ENCODE measurements around the gene RB1. TPM values are rescaled to one million over a fixed set of nuclear protein-coding genes. Genes with fewer than 3 reads are reported as not detected.

RB1 gene
- total and polyA plus RNA-seq, 4 donors, result 10.0 to 69.9 (median 26.1) TPM

- Histone ChIP-seq H3K27me3 (ENCODE audit: control insufficient read depth in 3 of 3, insufficient read depth in 3 of 3, low read length in 2 of 3) (peaks cover 0 to 12% (median 0%) of the 10 kb centered on the region in 3 donors), H3K9me3 (ENCODE audit: control insufficient read depth in 4 of 4, insufficient read depth in 3 of 4, low read length in 3 of 4) (peaks cover 0 to 6% (median 2%) of the 10 kb centered on the region in 4 donors), H3K9ac (ENCODE audit: insufficient read depth in 1 of 2, low read length in 2 of 2) (no peak overlapping the region), H3K27ac (ENCODE audit: low read depth in 1 of 2, low read length in 1 of 2) (no peak overlapping the region), H3K4me1 (ENCODE audit: control insufficient read depth in 5 of 5, insufficient read depth in 5 of 5, low read length in 5 of 5) (peaks cover 0 to 11% (median 0%) of the 10 kb centered on the region in 5 donors), H3K36me3 (ENCODE audit: control insufficient read depth in 4 of 4, insufficient read depth in 4 of 4, low read length in 4 of 4) (peaks cover 0 to 23% (median 9%) of the 10 kb centered on the region in 4 donors), H3K4me3 (no peak overlapping the region)
- TF ChIP-seq, protein P1, sequence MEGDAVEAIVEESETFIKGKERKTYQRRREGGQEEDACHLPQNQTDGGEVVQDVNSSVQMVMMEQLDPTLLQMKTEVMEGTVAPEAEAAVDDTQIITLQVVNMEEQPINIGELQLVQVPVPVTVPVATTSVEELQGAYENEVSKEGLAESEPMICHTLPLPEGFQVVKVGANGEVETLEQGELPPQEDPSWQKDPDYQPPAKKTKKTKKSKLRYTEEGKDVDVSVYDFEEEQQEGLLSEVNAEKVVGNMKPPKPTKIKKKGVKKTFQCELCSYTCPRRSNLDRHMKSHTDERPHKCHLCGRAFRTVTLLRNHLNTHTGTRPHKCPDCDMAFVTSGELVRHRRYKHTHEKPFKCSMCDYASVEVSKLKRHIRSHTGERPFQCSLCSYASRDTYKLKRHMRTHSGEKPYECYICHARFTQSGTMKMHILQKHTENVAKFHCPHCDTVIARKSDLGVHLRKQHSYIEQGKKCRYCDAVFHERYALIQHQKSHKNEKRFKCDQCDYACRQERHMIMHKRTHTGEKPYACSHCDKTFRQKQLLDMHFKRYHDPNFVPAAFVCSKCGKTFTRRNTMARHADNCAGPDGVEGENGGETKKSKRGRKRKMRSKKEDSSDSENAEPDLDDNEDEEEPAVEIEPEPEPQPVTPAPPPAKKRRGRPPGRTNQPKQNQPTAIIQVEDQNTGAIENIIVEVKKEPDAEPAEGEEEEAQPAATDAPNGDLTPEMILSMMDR (IDR thresholded peaks at IDR 0.05; ENCODE audit: control extremely low read depth, extremely low read depth), result no peak
- 66 to 72% methylated on average over 47 of the region's 47 CpGs for WGBS, 2 donors
- DNase-seq (peak; percentile 50 to 58 (median 57)), ATAC-seq (ENCODE audit: insufficient read depth, low FRiP score) (peak; percentile 38)
Observed at GRCh38 chr13:48318821-48319511, 15.4 kb downstream of the RB1 start.

DNA sequence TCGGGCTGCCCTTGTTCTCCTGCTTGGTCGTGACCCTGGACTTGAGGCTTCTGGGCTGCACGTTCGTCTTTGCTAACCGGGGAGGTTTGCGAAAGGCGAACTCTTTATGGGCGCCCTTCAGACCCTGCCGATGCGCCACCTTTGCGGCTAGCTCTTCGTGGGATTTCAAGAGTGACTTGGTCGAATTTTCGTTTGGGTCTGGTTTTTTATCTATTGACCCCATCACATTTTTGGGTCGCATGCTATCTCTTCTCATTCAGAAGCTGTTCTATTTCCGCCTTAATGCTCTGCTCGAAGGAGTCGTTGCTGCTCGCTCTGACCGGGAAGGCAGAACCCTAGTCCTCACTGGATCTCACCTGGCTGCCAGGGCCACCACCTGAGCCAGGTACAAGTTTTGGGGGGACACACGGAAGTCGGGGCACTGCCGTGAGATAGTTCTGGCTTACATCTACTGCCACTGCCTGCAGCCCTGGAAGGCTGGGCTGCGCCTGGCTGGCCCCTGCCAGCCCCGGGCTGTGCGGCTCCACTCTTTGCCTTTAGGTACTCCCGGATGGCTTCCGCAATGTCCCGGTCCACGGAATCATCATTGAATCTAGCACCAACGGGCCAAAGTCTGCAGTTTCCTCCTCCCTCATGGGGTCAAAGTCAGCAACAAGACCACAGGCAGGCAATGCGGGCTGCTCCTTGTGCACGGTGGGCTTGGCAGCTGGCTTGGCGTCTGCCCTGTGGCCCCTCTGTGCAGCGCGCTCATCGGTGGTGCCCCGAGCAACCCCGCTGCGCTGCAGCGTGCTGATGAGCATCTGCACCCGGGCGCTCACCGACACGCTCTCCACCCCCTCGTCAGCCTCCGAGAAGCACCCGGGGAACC, 16.2 kb downstream of the RB1 start:
- H3K27ac ChIP-seq (ENCODE audit: low read depth in 1 of 2, low read length in 1 of 2), result no peak overlapping the region
- H3K27me3 ChIP-seq (ENCODE audit: control insufficient read depth in 3 of 3, insufficient read depth in 3 of 3, low read length in 2 of 3), result peaks cover 0 to 12% (median 0%) of the 10 kb centered on the region in 3 donors
- no peak overlapping the region for H3K9ac ChIP-seq (ENCODE audit: insufficient read depth in 1 of 2, low read length in 2 of 2)
- H3K36me3 ChIP-seq (ENCODE audit: control insufficient read depth in 4 of 4, insufficient read depth in 4 of 4, low read length in 4 of 4), result peaks cover 0 to 23% (median 9%) of the 10 kb centered on the region in 4 donors
- ATAC-seq (ENCODE audit: insufficient read depth, low FRiP score), result no peak
- H3K9me3 ChIP-seq (ENCODE audit: control insufficient read depth in 4 of 4, insufficient read depth in 3 of 4, low read length in 3 of 4), result peaks cover 0 to 6% (median 2%) of the 10 kb centered on the region in 4 donors
- H3K4me3 ChIP-seq, result no peak overlapping the region
- peaks cover 0 to 11% (median 0%) of the 10 kb centered on the region in 5 donors for H3K4me1 ChIP-seq (ENCODE audit: control insufficient read depth in 5 of 5, insufficient read depth in 5 of 5, low read length in 5 of 5)
- TF ChIP-seq, protein P1 (IDR thresholded peaks at IDR 0.05; ENCODE audit: control extremely low read depth, extremely low read depth), result no peak
- peak in 2 of 3 donors; percentile 17 to 24 for DNase-seq
- 67 to 72% methylated on average over 48 of the region's 48 CpGs for WGBS, 2 donors

- ATAC-seq (ENCODE audit: insufficient read depth, low FRiP score), result no peak
- no peak overlapping the region for H3K27ac ChIP-seq (ENCODE audit: low read depth in 1 of 2, low read length in 1 of 2)
- peaks cover 0 to 11% (median 0%) of the 10 kb centered on the region in 5 donors for H3K4me1 ChIP-seq (ENCODE audit: control insufficient read depth in 5 of 5, insufficient read depth in 5 of 5, low read length in 5 of 5)
- no peak for DNase-seq
- 66 to 69% methylated on average over 20 of the region's 20 CpGs for WGBS, 2 donors
- peaks cover 0 to 23% (median 9%) of the 10 kb centered on the region in 4 donors for H3K36me3 ChIP-seq (ENCODE audit: control insufficient read depth in 4 of 4, insufficient read depth in 4 of 4, low read length in 4 of 4)
- TF ChIP-seq, protein P1 (IDR thresholded peaks at IDR 0.05; ENCODE audit: control extremely low read depth, extremely low read depth), result no peak
- H3K4me3 ChIP-seq, result no peak overlapping the region
- no peak overlapping the region for H3K9ac ChIP-seq (ENCODE audit: insufficient read depth in 1 of 2, low read length in 2 of 2)
- H3K9me3 ChIP-seq (ENCODE audit: control insufficient read depth in 4 of 4, insufficient read depth in 3 of 4, low read length in 3 of 4), result peaks cover 0 to 6% (median 2%) of the 10 kb centered on the region in 4 donors
- H3K27me3 ChIP-seq (ENCODE audit: control insufficient read depth in 3 of 3, insufficient read depth in 3 of 3, low read length in 2 of 3), result peaks cover 0 to 12% (median 0%) of the 10 kb centered on the region in 3 donors
Observed at GRCh38 chr13:48320399-48320790, 16.8 kb downstream of the RB1 start.

All from lung (tissue), 12 donors.